MM.1S (cell line): ENCODE results near the gene ENTPD6.

ENCODE experiments used
- CTCF ChIP-seq: fragments of 300-600 bp; sonication (generic); IDR thresholded peaks from 2 replicates; pipeline ENCODE4 v1.5.1; 2016; ENCODE audit warnings: antibody characterized with exemption, low read length, mixed read lengths
- EZH2 ChIP-seq: fragments of 300-600 bp; sonication (generic); optimal IDR thresholded peaks from 2 replicates; pipeline ENCODE3; 2017; ENCODE audit warnings: low read depth, mild to moderate bottlenecking, antibody characterized with exemption, low read length, mixed read lengths
- EZH2phosphoT487 ChIP-seq: fragments of 300-600 bp; sonication (generic); IDR thresholded peaks from 2 replicates; pipeline ENCODE4 v1.6.1; 2018; ENCODE audit warnings: antibody characterized with exemption, low read length

GRCh38 chr20:25246182-25246999 is 50.9 kb downstream of the ENTPD6 start:
- TF ChIP-seq EZH2phosphoT487 (no peak), EZH2 (no peak), CTCF (no peak)
